Stimulated activated CD8-positive, alpha-beta memory T cell treated with anti-CD3 and anti-CD28 coated beads, Interleukin-15, amount 100 ng/mL, for 4 hours (primary cell): ENCODE measurements around the gene EFCAB11.

Source experiments
- DNase-seq, 2 donors: peaks; one replicate each; pipeline ENCODE4 v3.0.0-alpha.2; 2020; ENCODE audit warnings: low read depth in 2 of 2

Gene EFCAB11

GRCh38 chr14:89814126-89814525 lies 140.4 kb downstream of the EFCAB11 start:
- DNase-seq: no peak

DNA sequence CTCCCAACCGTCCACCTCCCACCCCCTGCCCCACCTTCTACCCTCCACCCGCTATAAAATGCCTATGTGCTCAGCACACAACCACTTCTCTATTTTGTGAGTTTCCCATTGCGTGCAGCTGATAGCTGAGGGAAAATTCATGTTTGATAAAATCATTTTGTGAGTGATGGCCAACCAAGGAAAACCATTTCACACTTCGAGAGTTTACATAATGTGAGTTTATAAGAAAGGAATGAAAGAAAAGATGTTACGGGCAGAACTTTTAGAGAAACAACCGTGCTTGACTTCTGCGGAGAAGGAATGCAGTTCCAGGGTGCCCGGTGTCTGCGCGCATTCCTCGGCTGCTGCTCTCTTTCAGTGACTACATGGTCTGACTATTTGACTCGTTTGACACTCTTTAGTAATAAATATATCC lies 140.9 kb downstream of the EFCAB11 start:
- no peak for DNase-seq

- DNase-seq: no peak
Measured at GRCh38 chr14:89811954-89812575, 142.5 kb downstream of the EFCAB11 start.

GRCh38 chr14:89810101-89810500 lies 144.4 kb downstream of the EFCAB11 start:
- DNase-seq: no peak

GRCh38 chr14:89807892-89808291 lies 146.6 kb downstream of the EFCAB11 start:
- DNase-seq: no peak

GRCh38 chr14:89807151-89807550 lies 147.4 kb downstream of the EFCAB11 start:
- DNase-seq: no peak

GRCh38 chr14:89806451-89806850 lies 148.1 kb downstream of the EFCAB11 start:
- DNase-seq: no peak

- no peak for DNase-seq
Measured at GRCh38 chr14:89805501-89805900, 149.0 kb downstream of the EFCAB11 start.

DNA sequence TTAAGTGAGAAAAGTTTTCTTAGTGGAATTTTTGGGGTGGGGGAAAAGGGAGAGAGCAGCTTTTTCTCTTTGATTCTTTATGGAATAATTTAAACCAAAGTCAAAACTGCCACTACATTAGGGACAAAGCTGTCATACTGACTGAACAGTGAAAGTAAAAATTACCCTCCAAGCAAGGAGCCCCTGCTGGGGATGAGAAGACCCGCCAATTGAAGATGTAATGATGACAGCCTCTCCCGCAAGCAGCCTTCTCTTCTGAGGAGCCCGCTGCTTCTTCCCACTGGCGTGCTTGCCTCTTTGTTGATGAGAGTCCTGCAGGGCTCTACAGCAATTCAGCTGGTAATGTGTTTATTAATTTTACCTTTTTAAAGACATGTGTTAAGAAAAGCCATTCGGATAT lies 151.0 kb downstream of the EFCAB11 start:
- DNase-seq: no peak

GRCh38 chr14:89801136-89801535 lies 153.4 kb downstream of the EFCAB11 start:
- DNase-seq: no peak

DNA sequence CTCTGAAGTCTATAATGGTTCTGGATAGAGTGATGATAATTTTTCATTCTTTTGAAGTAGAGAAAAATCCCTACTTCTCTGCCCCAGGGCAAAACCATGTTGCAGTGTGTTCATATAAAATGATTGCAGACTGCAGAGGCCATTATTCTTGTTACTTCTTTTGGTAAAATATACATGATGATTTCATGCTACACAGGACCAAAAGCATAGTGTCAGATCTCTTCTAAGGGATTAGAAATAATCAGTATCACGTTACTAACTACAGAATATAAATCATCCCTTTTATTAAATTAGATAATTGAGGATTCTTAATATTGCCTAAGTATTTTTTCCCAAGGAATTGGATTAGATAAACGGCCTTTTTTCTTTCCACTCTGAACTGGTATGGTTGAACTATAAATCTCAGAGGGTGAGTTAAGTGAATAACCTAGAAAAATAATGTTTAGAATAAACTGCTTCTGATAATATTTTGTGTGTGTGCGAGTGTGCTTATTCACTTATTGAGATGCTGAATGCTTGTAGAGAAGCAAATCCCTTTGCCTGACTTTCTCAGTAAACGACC lies 156.2 kb downstream of the EFCAB11 start:
- no peak for DNase-seq

DNA sequence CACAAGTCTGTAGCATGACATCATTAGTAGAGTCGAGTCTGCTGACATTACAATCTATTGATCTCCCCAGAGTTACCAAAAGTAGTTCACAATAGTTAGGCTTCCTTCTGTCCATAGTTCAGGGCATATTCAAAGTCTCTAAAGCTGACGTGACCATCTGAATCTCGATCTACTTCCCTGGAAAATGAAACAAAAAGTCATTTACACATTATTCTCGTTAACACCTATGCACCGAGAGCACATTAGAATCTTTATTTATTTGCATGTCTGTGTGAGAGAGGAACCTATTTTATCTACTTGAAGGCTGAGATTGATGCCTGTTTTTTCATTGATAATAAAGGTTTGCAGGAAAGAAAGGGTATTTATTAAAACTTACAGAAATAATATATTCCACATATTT lies 157.4 kb downstream of the EFCAB11 start:
- DNase-seq: no peak

- DNase-seq: no peak
Measured at GRCh38 chr14:89794096-89794495, 160.4 kb downstream of the EFCAB11 start.

DNA sequence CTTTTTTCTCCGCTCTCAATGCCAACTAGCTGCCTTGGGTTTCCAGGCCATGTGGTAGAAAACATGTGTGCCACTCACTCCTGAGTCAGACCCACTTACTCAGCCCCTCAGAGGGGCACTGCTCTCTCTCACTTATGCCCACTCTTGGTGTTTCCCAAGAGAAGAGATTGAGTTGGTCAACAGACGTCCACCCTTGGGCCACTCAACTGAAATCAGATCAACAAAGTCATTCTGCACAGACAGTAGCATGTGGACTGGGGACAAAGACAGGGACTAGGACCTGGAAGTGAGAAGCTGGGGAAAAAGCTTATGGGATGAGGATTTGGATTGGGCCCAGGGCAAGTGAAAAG lies 161.2 kb downstream of the EFCAB11 start:
- DNase-seq: no peak

GRCh38 chr14:89792489-89793366 lies 161.8 kb downstream of the EFCAB11 start:
- no peak for DNase-seq

GRCh38 chr14:89787525-89787924 lies 167.0 kb downstream of the EFCAB11 start:
- no peak for DNase-seq

GRCh38 chr14:89781046-89781445 lies 173.5 kb downstream of the EFCAB11 start:
- no peak for DNase-seq

DNA sequence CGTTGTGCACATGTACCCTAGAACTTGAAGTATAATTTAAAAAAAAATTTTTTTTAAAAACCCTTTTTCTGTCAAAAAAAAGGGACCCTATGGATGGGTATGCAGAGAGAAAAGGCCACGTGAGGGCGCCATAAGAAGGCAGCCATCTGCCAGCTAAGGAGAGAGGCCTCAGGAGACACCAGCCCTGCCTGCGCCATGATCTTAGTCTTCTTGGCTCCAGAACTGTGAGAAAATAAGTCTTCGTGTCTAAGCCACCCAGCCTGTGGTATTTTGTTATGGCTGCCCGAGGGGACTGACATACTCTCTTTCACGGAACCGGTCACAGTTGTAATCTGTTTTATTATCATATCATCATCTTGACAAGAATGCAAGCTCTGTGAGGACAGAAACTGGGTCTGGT lies 174.8 kb downstream of the EFCAB11 start:
- DNase-seq: no peak

GRCh38 chr14:89775946-89776345 lies 178.6 kb downstream of the EFCAB11 start:
- no peak for DNase-seq

- DNase-seq: no peak
Measured at GRCh38 chr14:89775151-89775550, 179.4 kb downstream of the EFCAB11 start.

- peak; percentile 23 to 41 for DNase-seq
Measured at GRCh38 chr14:89773644-89774316, 180.8 kb downstream of the EFCAB11 start.

DNA sequence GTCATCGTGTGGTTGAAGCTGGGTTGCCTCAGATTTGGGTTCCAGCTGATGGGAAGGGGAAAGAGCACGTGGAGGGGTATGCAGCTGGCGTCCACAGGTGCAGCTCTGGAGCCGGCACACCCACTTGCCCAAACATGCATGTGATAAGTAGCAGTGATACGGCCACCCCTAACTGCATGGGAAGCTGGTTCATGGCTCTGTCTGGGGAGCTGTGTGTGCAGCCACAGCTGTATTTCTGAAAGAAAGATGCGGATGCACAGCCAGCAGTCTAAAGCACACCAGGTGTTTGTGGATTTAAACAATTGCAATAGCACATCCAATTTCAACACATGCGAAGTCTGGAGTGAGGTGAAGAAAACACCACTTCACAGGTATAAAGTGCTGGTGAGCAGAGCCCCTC lies 181.4 kb downstream of the EFCAB11 start:
- DNase-seq: no peak

DNA sequence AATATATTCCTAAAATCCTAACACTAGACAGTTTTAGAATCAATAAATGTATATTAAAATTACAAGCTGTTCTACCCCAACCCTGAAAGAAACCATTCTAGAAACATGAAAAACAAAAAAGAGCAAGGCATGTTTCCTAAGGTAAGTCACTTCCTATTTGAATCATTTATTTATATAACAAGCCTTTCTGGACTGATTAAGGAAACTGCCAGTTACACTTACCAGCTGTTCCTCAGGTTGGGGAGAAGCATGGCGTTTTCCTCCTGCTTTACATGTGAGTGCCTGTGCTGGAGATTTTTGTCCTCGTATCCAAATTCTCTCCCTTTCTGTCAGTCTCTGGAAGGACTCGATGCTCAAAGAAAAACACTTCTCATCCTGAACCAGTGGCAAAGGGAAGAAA lies 183.3 kb downstream of the EFCAB11 start:
- DNase-seq: no peak
